Activated T-cell treated with anti-CD3 and anti-CD28 coated beads, Interleukin-2, amount 50 U/mL, for 4 hours (primary cell): ENCODE measurements around the gene PCSK5. TPM values are rescaled to one million over a fixed set of nuclear protein-coding genes. Genes with fewer than 3 reads are reported as not detected.
"Not testable (repeated sequence)": the region's sequence is repeated elsewhere in the genome, so short reads cannot be mapped to it uniquely, and the experiment has no call there.

Experiments
- ATAC-seq, 2 donors: fragments of 200-7000 bp; cut with Tn5 transposase; one replicate each; pipeline ENCODE4 v1.10.0; 2021
- DNase-seq: peaks from one replicate; pipeline ENCODE4 v3.0.0-alpha.2; 2020
- H3K27me3 Mint-ChIP-seq: one replicate; pipeline ENCODE4 v1.8.0; 2021; ENCODE audit warnings: low read depth, mixed read lengths
- H3K36me3 Mint-ChIP-seq: one replicate; pipeline ENCODE4 v1.8.0; 2022; ENCODE audit warnings: mixed read lengths; ENCODE audit not compliant: insufficient read depth
- H3K4me1 Mint-ChIP-seq: one replicate; pipeline ENCODE4 v1.8.0; 2021; ENCODE audit warnings: low read depth, mixed read lengths
- H3K4me3 Mint-ChIP-seq: one replicate; pipeline ENCODE4 v1.8.0; 2021; ENCODE audit warnings: mild to moderate bottlenecking, moderate library complexity, mixed read lengths
- H3K9me3 Mint-ChIP-seq: one replicate; pipeline ENCODE4 v1.8.0; 2021; ENCODE audit warnings: mixed read lengths
- total RNA-seq, 3 donors: library from RNA; stranded (reverse); gene quantifications; one replicate each; pipeline ENCODE4 v1.2.1, GENCODE V29; 2021

Gene PCSK5
- total RNA-seq, 3 donors from 2014 or later = 1.0 to 1.7 (median 1.6) TPM

- H3K4me1 Mint-ChIP-seq = peaks cover 24% of the 10 kb centered on the region
- H3K27me3 Mint-ChIP-seq = peaks cover 2% of the 10 kb centered on the region
- H3K4me3 Mint-ChIP-seq = no peak overlapping the region
- no peak for DNase-seq
- H3K9me3 Mint-ChIP-seq = no peaks in the 10 kb centered on the region
- H3K36me3 Mint-ChIP-seq = peaks cover 9% of the 10 kb centered on the region
- ATAC-seq = no peak
Measured at GRCh38 chr9:76036762-76037161, 146.3 kb downstream of the PCSK5 start.

- no peak for ATAC-seq
Measured at GRCh38 chr9:76037587-76038225, 147.2 kb downstream of the PCSK5 start.

GRCh38 chr9:76038431-76038830 is 148.0 kb downstream of the PCSK5 start:
- no peak for DNase-seq
- H3K36me3 Mint-ChIP-seq = peaks cover 9% of the 10 kb centered on the region
- no peaks in the 10 kb centered on the region for H3K9me3 Mint-ChIP-seq
- H3K4me1 Mint-ChIP-seq = peaks cover 12% of the 10 kb centered on the region
- ATAC-seq = no peak
- H3K27me3 Mint-ChIP-seq = peaks cover 2% of the 10 kb centered on the region
- H3K4me3 Mint-ChIP-seq = no peak overlapping the region

More at GRCh38 chr9:76037587-76038225, 147.2 kb downstream of the PCSK5 start:
- Mint-ChIP-seq H3K4me3 (no peak overlapping the region), H3K27me3 (peaks cover 2% of the 10 kb centered on the region), H3K4me1 (peaks cover 15% of the 10 kb centered on the region), H3K36me3 (peaks cover 9% of the 10 kb centered on the region), H3K9me3 (no peaks in the 10 kb centered on the region)
- DNase-seq = no peak

GRCh38 chr9:76044266-76044819 is 153.9 kb downstream of the PCSK5 start:
- Mint-ChIP-seq H3K27me3 (no peaks in the 10 kb centered on the region), H3K4me1 (peaks cover 1% of the 10 kb centered on the region), H3K4me3 (no peak overlapping the region), H3K36me3 (peaks cover 3% of the 10 kb centered on the region), H3K9me3 (no peaks in the 10 kb centered on the region)
- no peak for DNase-seq
- ATAC-seq = no peak

- ATAC-seq = no peak
- no peaks in the 10 kb centered on the region for H3K27me3 Mint-ChIP-seq
- peaks cover 1% of the 10 kb centered on the region for H3K4me1 Mint-ChIP-seq
- no peak for DNase-seq
- H3K36me3 Mint-ChIP-seq = peaks cover 3% of the 10 kb centered on the region
- H3K4me3 Mint-ChIP-seq = no peak overlapping the region
- no peaks in the 10 kb centered on the region for H3K9me3 Mint-ChIP-seq
Measured at GRCh38 chr9:76045221-76045620, 154.7 kb downstream of the PCSK5 start.

GRCh38 chr9:76049341-76049740 is 158.9 kb downstream of the PCSK5 start:
- ATAC-seq (no peak), DNase-seq (no peak)
- no peaks in the 10 kb centered on the region for H3K4me1 Mint-ChIP-seq
- H3K36me3 Mint-ChIP-seq = peaks cover 18% of the 10 kb centered on the region
- H3K4me3 Mint-ChIP-seq = no peak overlapping the region
- H3K9me3 Mint-ChIP-seq = peaks cover 7% of the 10 kb centered on the region
- H3K27me3 Mint-ChIP-seq = no peaks in the 10 kb centered on the region

- Mint-ChIP-seq H3K4me3 (no peak overlapping the region), H3K9me3 (peaks cover 2% of the 10 kb centered on the region), H3K27me3 (no peaks in the 10 kb centered on the region), H3K4me1 (peaks cover 4% of the 10 kb centered on the region), H3K36me3 (peaks cover 6% of the 10 kb centered on the region)
- ATAC-seq (no peak), DNase-seq (no peak)
Measured at GRCh38 chr9:76067696-76068095, 177.2 kb downstream of the PCSK5 start.

- no peak for DNase-seq
- H3K9me3 Mint-ChIP-seq = no peaks in the 10 kb centered on the region
- no peak for ATAC-seq
- peaks cover 30% of the 10 kb centered on the region for H3K36me3 Mint-ChIP-seq
- no peaks in the 10 kb centered on the region for H3K4me1 Mint-ChIP-seq
- no peaks in the 10 kb centered on the region for H3K27me3 Mint-ChIP-seq
- no peak overlapping the region for H3K4me3 Mint-ChIP-seq
Measured at GRCh38 chr9:76077537-76077936, 187.1 kb downstream of the PCSK5 start.

- not testable (repeated sequence) for DNase-seq, H3K4me1 Mint-ChIP-seq, H3K27me3 Mint-ChIP-seq, H3K4me3 Mint-ChIP-seq, ATAC-seq, H3K9me3 Mint-ChIP-seq
- H3K36me3 Mint-ChIP-seq = peaks cover 21% of the 10 kb centered on the region
Measured at GRCh38 chr9:76081281-76081680, 190.8 kb downstream of the PCSK5 start.

GRCh38 chr9:76082057-76082456 is 191.6 kb downstream of the PCSK5 start:
- Mint-ChIP-seq H3K4me3 (no peak overlapping the region), H3K9me3 (no peaks in the 10 kb centered on the region), H3K27me3 (no peaks in the 10 kb centered on the region), H3K4me1 (no peaks in the 10 kb centered on the region), H3K36me3 (peaks cover 20% of the 10 kb centered on the region)
- ATAC-seq (no peak), DNase-seq (no peak)

GRCh38 chr9:76085596-76085995 is 195.1 kb downstream of the PCSK5 start:
- Mint-ChIP-seq H3K4me1 (no peaks in the 10 kb centered on the region), H3K9me3 (no peaks in the 10 kb centered on the region), H3K27me3 (no peaks in the 10 kb centered on the region), H3K36me3 (peaks cover 9% of the 10 kb centered on the region), H3K4me3 (no peak overlapping the region)
- no peak for ATAC-seq
- DNase-seq = no peak

- no peak overlapping the region for H3K4me3 Mint-ChIP-seq
- peaks cover 9% of the 10 kb centered on the region for H3K36me3 Mint-ChIP-seq
- H3K4me1 Mint-ChIP-seq = no peaks in the 10 kb centered on the region
- no peaks in the 10 kb centered on the region for H3K27me3 Mint-ChIP-seq
- DNase-seq = no peak
- no peak for ATAC-seq
- no peaks in the 10 kb centered on the region for H3K9me3 Mint-ChIP-seq
Measured at GRCh38 chr9:76086539-76086938, 196.1 kb downstream of the PCSK5 start.

GRCh38 chr9:76087976-76088375 is 197.5 kb downstream of the PCSK5 start:
- no peak overlapping the region for H3K4me3 Mint-ChIP-seq

GRCh38 chr9:76090330-76090729 is 199.9 kb downstream of the PCSK5 start:
- DNase-seq (no peak), ATAC-seq (no peak)
- Mint-ChIP-seq H3K9me3 (no peaks in the 10 kb centered on the region), H3K36me3 (peaks cover 8% of the 10 kb centered on the region), H3K4me1 (no peaks in the 10 kb centered on the region), H3K4me3 (no peak overlapping the region), H3K27me3 (no peaks in the 10 kb centered on the region)

More at GRCh38 chr9:76087976-76088375, 197.5 kb downstream of the PCSK5 start:
- Mint-ChIP-seq H3K36me3 (peaks cover 6% of the 10 kb centered on the region), H3K9me3 (no peaks in the 10 kb centered on the region), H3K4me1 (no peaks in the 10 kb centered on the region), H3K27me3 (no peaks in the 10 kb centered on the region)
- no peak for DNase-seq
- no peak for ATAC-seq

- Mint-ChIP-seq H3K27me3 (no peaks in the 10 kb centered on the region), H3K9me3 (no peaks in the 10 kb centered on the region), H3K4me1 (no peaks in the 10 kb centered on the region), H3K4me3 (no peak overlapping the region), H3K36me3 (peaks cover 11% of the 10 kb centered on the region)
- ATAC-seq (no peak), DNase-seq (no peak)
Measured at GRCh38 chr9:76090909-76091308, 200.4 kb downstream of the PCSK5 start.
